ENCODE data around the gene PKN3.
"Not testable (repeated sequence)": the region's sequence is repeated elsewhere in the genome, so short reads cannot be mapped to it uniquely, and the experiment has no call there.

PKN3 gene

DNA sequence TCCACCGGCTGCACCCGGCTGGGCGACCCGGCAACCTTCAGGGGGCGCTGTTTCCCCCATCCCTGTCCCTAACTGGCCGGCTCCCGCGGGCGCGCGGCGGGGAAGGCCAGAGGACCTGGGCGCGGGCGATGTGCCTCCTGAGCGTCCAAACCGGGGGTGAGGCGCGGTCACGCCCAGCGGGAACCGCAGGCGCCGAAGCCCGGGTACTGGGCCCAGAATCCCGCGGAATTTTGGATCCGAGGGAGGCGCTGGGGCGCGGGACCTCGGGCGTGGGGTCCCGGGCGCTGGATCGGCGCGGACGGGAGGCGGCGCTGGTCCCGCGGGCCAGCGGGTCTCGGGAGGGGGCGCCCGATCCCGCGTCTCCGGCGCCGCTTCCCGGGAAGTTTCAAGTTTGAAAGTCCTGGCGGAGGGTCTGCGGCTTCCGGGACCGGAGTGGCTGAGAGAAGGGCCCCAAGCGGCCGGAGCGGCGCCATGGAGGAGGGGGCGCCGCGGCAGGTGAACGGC, at the start of gene PKN3:
Gene PKN3, plus strand, starts transcription at position 59 of the 504 bp plus-strand sequence. Its CDS starts 413 bp downstream, at position 472.
- DNase-seq (ENCODE audit: low read depth in 1 of 2, low spot score in 1 of 2): peak; percentile 73 to 81

DNA sequence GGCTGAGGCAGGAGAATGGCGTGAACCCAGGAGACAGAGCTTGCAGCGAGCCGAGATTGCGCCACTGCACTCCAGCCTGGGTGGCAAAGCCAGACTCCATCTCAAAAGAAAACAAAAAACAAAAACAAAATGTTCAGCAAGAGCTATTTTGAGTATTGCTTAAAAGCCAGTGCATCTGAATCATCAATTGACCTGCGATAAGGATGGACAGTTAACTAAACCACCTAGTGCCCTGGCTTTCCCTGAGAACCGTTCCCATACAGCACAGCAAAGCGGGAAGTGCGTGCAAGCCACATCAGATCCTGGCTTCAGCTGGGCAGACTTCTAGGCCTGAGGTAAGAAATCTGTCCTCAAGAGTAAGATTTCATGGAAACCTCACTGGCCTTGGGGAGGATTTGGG, 48.4 kb upstream of the PKN3 start:
- DNase-seq (ENCODE audit: low read depth in 1 of 2, low spot score in 1 of 2): no peak

DNA sequence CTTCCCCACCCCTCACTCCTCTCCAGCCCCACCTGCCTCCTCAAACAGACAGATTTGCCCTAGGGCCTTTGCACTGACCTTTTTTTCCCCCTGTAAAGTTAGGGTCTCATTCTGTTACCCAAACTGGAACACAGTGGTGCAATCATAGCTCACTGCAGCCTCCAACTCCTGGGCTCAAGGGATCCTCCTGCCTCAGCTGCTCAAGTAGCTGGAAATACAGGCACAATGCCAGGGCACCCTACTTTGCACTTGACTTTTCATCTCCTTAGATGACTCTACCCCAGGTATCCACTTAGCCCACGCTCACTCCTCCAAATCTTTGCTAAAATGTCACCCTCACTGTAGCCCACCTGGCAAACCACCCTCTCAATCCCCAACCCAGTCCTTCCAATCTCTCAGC, 47.8 kb upstream of the PKN3 start:
- no peak for DNase-seq (ENCODE audit: low read depth in 1 of 2, low spot score in 1 of 2)

DNA sequence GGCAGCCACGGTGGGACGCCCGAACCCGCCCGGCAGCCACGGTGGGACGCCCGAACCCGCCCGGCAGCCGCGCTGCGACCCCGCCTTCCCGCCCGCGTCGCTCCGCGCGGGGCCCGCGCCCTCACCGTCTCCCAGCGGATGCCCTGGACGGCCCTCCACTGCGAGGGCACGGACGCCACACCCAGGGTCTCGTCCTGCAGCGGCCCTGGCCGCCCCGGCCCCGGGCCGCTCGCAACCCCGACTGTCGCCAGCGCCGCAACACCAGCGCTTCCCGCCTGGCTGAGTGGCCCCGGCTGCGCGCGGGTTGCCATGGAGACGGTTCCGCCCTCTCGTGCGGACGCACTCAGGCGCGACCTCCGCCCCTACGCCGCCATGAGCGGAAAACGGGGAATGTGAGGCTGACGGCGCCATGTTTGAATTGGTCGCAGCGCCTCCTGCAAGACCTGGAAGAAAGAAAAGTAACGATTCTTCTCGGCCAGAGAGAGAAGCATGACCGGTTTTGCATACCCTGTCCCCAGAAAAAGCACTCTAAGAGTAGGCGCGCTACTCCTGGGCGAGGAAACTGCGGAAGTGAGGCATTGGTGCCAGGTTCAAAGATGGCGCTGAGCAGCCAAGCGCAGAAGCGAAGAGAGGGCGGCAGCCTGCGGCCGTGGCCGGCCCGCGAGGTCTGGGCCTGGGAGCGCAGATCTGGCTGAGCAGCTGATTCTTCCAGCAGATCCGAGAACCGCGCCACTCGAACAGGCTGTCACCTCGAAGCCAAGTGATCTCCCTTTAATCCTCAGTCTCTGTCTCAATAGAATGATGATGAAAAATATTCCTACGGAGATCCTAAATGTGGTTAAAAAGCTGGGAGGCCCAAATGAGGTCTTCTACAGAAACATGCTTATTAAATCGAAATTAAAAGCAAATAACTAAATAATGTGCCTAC, 45.6 kb upstream of the PKN3 start, which contains the start of gene DYNC2I2:
Gene DYNC2I2, minus strand, starts transcription at position 432 of the 928 bp plus-strand sequence. Its CDS starts 121 bp downstream, at position 311.
- peak; percentile 93 to 94 for DNase-seq (ENCODE audit: low read depth in 1 of 2, low spot score in 1 of 2)

DNA sequence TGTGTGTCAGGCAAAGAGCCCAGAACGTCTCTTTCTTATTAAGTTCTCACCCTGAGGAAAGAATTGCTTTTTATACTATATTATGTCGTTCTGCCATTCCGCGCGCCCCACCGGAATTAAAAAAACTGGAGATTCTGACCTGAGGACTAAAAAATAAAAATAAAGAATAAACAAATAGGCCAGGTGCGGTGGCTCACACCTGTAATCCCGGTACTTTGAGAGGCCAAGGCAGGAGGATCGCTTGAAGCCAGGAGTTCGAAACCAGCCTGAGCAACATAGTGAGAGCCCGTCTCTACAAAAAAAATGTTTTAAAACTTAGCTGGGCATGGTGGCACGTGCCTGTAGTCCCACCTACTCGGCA, 45.0 kb upstream of the PKN3 start:
- no peak for DNase-seq (ENCODE audit: low read depth in 1 of 2, low spot score in 1 of 2)

DNA sequence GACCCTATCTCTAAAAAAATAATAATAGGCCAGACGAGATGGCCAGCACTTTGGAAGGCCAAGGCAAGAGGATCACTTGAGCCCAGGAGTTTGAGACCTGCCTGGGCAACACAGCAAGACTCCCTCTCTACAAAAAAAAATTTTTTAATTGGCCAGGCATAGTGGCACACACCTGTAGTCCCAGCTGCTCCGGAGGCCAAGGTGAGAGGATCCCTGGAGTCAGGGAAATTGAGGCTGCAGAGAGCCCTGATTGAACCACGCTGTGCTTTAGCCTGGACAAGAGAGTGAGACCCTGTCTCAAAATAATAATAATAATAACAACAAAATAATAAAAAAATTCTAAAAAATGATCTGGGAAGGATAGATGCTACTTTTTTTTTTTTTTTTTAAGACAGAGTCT, 44.5 kb upstream of the PKN3 start:
- no peak for DNase-seq (ENCODE audit: low read depth in 1 of 2, low spot score in 1 of 2)

DNA sequence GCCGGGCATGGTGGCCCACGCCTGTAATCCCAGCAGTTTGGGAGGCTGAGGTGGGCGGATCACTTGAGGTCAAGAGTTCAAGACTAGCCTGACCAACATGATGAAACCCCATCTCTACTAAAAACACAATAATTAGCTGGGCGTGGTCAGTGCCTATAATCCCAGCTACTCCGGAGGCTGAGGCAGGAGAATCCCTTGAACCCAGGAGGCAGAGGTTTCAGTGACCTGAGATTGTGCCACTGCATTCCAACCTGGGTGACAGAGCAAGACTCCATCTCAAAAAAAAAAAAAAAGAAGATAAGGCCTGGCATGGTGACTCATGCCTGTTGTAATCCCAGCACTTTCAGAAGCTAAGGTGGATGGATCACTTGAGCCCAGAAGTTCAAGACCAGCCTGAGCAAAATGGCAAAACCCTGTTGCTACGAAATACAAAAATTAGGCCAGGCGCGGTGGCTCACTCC, 35.8 kb upstream of the PKN3 start:
- DNase-seq (ENCODE audit: low read depth in 1 of 2, low spot score in 1 of 2): not testable (repeated sequence)

DNA sequence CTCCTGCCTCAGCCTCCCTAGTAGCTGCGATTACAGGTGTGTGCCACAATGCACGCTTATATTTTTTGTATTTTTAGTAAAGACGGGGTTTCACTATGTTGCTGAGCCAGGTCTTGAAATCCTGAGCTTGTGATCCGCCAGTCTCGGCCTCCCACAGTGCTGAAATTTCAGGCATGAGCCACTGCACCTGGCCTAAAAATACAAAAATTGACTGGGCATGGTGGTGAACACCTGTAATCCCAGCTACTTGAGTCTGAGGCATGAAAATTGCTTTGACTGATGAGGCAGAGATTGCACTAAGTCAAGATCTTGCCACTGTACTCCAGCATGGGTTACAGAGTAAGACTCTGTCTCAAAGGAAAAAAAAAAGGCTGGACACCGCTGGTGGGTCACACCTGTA, 32.5 kb upstream of the PKN3 start:
- DNase-seq (ENCODE audit: low read depth in 1 of 2, low spot score in 1 of 2): no peak

DNA sequence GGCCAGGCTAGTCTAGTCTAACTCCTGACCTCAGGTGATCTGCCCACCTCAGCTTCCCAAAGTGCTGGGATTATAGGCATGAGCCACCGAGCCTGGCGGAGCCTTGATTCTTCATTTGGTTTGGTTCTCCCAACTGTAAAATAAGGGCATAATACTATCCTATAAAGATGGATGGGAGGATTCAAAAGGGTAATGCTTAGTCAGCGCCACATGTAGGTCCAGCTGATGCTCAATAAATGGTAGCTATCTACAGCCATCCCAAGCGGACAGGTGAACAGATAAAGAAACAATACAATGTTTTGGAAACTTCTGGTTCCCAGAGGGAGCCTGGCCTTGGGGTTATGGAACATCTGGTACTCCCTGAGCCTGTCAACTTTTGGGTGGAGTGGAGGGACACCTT, 26.9 kb upstream of the PKN3 start:
- no peak for DNase-seq (ENCODE audit: low read depth in 1 of 2, low spot score in 1 of 2)

DNA sequence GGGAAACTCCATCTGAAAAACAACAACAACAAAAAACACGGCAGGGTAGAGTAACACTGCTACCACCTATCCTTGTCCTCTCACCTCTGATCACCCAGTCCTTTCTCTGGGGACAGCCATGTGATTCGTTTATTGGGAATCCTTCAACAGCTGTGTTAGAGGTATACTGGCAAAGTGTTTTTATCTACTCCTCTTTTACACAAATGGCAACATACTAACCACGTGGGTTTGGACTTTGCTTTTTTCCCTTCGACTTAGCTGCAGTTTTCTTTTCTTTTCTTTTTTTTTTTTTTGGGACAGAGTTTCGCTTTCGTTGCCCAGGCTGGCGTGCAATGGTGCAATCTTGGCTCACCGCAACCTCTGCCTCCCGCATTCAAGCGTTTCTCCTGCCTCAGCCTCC, 24.5 kb upstream of the PKN3 start:
- DNase-seq (ENCODE audit: low read depth in 1 of 2, low spot score in 1 of 2): no peak

DNA sequence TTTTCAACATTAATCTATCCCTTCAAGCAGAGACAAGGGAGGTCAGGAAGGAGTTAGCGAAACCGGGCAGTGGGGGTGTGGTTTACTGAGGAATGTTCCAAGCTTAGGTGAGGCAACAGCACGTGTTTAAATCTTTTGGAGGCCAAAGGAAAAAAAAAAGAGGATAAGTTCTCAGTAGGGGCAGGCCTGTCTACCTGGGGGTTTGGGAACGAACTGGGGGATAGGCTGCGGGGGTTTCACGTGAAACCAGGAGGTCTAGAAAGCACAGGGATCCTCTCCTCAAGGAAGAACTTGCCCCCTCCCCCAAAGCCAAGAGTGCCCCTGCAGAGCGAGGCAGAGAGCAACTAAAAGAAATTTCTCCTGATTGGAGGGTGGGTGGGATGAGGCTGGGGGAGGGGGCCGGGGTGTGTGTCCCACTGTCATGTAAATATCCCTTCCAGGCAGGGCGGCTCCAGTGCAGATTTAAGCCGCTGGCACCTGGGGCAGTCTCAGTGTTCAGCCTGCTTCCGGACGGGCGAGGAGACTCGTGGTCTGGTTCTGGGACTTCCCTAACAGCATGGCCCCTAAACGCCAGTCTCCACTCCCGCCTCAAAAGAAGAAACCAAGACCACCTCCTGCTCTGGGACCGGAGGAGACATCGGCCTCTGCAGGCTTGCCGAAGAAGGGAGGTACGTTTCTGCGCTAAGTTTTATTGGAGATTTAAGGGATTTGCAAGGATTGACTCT, 18.8 kb upstream of the PKN3 start:
- DNase-seq (ENCODE audit: low read depth in 1 of 2, low spot score in 1 of 2): peak in 1 of 2 donors; percentile 5

DNA sequence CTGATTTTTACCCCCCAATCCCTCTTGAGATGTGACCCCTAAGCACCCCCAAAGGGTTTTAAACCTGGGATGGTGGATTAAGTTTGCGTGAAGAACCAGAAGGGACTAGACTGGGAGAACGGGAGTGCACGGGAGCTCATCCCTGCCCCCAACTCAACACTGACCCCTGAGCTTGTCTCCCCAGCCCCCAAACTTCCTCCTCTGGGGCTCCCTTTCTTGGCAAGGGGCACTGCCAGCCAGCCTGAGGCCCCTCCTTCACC, 18.3 kb upstream of the PKN3 start:
- DNase-seq (ENCODE audit: low read depth in 1 of 2, low spot score in 1 of 2): no peak

DNA sequence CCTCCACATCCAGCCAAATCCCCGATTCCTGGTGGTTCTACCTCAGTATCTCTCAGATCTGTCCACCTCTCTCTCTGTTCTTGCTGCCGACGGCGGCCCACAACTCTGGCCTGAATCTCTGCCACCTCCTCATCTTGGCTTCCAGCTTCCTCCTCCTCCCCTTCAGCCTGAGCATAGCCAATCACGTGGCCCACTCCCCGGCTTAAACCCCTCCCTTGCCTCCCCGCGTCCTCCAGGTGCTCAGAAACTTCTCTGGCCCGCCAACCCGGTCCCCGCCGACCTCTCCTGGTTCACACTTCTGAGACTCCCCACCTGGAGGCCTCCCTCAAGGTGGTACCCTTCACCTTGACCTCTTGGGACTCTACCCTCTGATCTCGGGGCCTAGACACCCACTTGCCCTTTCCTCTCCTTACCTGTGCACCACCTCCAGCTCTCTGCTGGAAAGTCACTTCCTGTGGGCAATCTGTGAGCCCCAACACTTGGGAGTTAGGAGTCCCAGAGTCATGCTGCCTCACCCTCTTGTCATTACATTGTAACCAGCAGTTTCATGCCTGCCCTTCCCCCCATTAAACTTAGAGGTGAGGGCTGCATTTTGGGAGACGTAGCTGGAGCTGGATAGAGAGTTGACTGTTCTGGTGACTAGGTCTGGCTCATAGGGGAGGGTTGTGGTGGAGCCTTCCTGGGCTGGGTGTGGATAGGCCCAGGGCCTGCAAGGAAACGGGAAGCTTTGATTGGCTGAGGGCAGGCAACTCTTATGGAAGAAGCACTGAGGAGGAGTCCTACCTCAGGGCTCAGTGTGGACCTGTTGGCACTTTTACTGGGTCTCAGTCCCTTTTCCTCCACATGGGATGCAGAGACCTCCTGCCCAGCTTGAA, 17.7 kb upstream of the PKN3 start:
- DNase-seq (ENCODE audit: low read depth in 1 of 2, low spot score in 1 of 2): peak; percentile 54 to 57

DNA sequence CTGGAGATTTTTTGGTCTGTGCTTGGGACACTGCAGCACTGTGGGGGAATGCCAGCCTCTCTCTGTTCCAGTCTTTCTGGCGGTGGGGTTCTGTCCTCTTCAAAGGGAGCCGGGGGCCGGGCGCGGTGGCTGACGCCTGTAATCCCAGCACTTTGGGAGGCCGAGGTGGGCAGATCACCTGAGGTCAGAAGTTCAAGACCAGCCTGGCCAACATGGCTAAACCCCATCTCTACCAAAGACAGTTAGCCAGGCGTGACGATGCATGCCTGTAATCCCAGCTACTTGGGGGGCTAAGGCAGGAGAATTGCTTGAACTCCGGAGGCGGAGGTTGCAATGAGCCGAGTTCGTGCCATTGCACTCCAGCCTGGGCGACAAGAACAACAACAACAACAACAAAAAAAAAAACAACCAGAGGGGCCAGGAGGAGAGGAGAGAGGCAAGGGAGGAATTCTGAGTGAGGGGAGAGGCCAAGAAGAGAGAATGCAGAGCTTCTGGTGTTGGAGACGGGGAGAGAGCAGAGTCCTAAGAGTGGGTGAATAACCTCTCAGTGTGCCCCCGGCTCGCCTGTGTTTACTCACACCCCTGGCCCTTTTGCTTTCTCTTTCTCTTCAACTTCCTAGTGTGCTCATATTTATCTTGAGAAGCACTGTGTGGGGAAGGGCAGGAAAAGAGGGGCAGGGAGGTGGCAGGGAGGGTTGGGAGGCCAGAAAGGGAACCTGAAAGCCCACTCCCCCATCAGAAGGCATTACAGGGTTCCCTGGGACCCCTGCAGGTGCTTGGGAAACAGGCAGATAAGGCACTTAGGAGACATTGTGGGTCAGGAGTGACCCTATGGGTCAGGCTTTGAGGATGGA, 16.4 kb upstream of the PKN3 start:
- DNase-seq (ENCODE audit: low read depth in 1 of 2, low spot score in 1 of 2): peak in 1 of 2 donors; percentile 20

DNA sequence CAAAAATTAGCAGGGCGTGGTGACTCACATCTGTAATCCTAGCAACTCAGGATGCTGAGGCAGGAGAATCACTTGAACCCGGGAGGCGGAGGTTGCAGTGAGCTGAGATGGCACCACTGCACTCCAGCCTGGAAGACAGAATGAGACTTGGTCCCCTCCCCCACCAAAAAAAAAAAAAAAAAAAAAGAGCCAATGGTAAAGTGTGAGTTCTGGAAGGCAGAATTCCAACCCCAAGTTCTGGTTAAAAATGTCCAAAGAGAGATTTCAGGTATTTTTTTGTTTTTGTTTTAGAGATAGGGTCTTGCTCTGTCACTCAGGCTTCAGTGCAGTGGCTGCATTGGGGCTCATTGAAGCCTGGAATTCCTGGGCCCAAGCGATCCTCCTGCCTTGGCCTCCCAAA, 14.8 kb upstream of the PKN3 start:
- DNase-seq (ENCODE audit: low read depth in 1 of 2, low spot score in 1 of 2): no peak

DNA sequence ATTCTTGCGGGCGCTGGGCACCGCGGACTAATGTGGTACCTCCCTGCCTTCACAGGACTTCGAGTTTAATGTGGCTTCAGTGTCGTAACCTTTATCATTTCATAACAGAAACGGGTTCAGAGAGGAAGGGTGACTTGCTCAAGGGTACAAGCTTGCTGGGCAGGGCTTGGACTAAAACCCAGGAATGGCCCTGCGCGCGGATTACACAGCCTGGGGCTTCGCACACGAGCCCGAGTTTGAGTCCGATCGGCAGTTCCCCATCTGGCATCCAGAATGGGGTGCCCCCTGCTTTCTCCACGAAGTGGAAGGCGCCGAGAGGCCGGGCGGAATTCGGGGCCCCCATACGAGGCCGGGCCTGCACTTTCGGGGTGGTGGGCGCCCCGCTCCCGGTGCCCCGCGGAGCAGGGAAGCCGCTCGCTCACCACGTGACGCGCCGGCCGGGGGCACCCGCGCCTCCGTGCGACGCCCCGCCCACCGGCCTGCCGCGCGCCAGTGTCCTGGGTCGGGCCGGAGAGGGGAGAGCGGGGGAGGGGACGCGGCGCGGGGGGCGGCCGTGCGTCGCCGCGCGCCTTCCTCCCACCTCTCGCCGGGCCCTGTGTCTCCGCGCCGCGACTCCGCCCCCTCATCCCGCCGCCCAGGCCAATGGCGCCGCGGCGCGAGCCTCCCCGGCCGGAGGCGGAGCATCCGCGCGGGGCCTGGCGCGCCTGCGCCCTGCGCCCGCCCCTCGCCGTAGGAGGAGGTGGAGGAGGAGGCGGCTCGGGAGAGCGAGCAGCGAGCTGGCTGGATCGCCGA, 13.6 kb upstream of the PKN3 start, which contains the start of gene SET:
Gene SET, plus strand, starts transcription at position 722 of the 792 bp plus-strand sequence. CDS start 361 bp downstream, outside the sequence.
- peak; percentile 81 to 90 for DNase-seq (ENCODE audit: low read depth in 1 of 2, low spot score in 1 of 2)

DNA sequence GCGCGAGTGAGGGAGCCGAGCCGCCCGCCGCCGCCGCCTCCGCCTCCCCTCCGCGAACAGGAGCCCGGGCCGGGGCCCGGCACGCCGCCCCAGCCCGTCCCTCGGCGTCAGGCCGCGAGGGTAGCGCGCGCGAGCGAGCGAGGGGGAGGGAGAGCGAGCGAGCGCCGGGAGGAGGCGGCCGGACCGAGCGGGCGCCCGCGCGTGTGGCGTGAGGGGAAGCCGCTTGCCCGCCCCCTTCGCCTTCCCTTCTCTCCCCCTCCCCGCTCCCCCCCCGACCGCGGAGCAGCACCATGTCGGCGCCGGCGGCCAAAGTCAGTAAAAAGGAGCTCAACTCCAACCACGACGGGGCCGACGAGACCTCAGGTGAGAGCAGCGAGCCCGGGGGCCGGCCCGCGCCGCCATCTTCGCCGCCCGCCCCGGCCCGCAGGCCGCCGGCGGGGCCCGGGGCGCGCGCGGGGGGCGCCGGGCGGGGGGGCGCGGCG, 13.0 kb upstream of the PKN3 start:
- DNase-seq (ENCODE audit: low read depth in 1 of 2, low spot score in 1 of 2): peak in 1 of 2 donors; percentile 27

DNA sequence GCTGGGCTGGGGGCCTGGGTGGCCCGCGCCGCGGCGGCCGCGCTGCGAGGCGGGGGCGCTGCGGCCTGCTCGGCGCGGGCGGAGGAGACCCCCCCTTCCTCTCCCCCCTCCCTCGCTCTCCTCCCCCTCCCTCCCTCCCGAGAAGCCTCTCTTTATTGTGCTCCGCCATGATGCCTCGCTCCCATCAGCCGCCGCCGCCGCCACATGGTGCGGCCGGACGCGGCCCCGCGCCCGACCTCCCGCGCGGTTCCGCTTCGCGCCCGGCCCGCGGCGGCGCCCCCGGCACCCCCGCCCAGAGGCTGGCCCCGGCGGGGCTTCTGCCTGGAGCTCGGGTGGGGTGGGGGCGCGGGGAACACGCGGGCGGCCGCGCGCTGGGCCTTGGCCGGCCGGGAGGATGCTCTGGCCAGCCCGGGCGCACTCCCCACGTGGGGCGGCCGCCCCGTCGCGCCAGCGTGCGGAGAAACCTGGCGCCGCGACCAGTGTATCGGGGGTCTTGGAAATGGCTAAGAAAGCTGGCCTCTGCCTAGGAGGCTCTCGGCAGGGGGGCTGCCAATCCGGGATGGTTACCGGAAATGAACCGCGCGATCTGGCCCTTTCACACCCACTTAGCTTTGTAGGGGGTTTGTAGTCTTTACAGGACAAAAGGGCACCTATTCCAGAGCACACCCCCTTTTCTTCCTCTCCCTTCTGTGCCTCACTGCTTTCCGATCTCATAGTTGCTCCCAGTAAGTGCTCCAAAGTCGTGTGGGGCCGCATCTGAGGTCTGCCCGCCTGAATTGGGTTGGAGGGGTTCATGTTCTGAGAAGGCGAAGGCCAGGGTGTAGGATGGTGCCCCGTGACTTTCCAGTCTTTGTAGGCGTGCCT, 12.3 kb upstream of the PKN3 start:
- peak in 1 of 2 donors; percentile 39 for DNase-seq (ENCODE audit: low read depth in 1 of 2, low spot score in 1 of 2)
